ENCODE data around the gene NRXN3.
"Not testable (repeated sequence)": the region's sequence is repeated elsewhere in the genome, so short reads cannot be mapped to it uniquely, and the experiment has no call there.

NRXN3 gene

GRCh38 chr14:78425330-78425729, 255.2 kb downstream of the NRXN3 start:
- TF ChIP-seq CTCF (IDR thresholded peaks at IDR 0.05; ENCODE audit: extremely low read depth, insufficient read depth, missing control alignments) = no peak
- DNase-seq (ENCODE audit: low spot score) = no peak
- in situ Hi-C loops (cut with MboI; ENCODE audit: low pct_unique_long_range_greater_than_20kb, low sequenced_read_pairs, unreplicated experiment) = no loop called here

DNA sequence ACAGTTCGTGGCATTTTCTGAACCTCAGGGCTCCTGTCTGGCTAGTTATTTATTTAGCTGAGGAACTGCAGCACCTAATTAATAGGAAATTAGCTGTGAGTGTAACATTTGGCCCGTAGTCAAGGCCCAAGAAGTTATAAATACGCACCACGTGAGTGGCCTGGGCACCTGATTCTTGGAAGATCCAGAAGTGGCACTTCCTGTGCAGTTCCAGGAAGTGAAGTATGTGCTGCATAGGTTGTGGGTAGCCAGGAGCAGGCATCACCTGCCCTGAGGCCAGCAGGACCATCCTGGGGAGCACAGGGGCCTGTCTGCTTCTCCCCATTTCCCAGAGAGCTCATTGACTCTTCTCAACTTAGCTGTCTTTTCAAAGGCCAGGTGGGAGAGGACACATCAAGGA, 255.6 kb downstream of the NRXN3 start:
- in situ Hi-C loops (cut with MboI; ENCODE audit: low pct_unique_long_range_greater_than_20kb, low sequenced_read_pairs, unreplicated experiment) = no loop called here
- no peak for TF ChIP-seq CTCF (IDR thresholded peaks at IDR 0.05; ENCODE audit: extremely low read depth, insufficient read depth, missing control alignments)
- DNase-seq (ENCODE audit: low spot score) = no peak

GRCh38 chr14:78432046-78432445, 261.9 kb downstream of the NRXN3 start:
- in situ Hi-C loops (cut with MboI; ENCODE audit: low pct_unique_long_range_greater_than_20kb, low sequenced_read_pairs, unreplicated experiment) = no loop called here
- no peak for TF ChIP-seq CTCF (IDR thresholded peaks at IDR 0.05; ENCODE audit: extremely low read depth, insufficient read depth, missing control alignments)
- DNase-seq (ENCODE audit: low spot score) = no peak

DNA sequence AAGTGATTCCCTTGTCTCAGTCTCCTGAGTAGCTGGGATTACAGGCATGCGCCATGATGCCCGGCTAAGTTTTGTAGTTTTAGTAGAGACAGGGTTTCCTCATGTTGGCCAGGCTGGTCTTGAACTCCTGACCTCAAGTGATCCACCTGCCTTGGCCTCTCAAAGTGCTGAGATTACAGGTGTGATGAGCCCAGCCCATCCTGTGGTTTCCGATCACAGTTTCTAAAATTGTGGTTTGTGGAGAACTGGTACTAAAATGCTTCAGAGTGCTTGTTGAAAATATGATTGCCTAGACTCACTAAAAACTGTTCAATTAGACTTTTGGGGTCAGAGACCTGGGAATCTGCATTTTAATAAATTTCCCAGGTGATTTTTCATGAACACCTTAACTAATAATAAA, 267.3 kb downstream of the NRXN3 start:
- DNase-seq (ENCODE audit: low spot score); in situ Hi-C loops (cut with MboI; ENCODE audit: low pct_unique_long_range_greater_than_20kb, low sequenced_read_pairs, unreplicated experiment): not testable (repeated sequence)

GRCh38 chr14:78440356-78440894, 270.3 kb downstream of the NRXN3 start:
- TF ChIP-seq CTCF (IDR thresholded peaks at IDR 0.05; ENCODE audit: extremely low read depth, insufficient read depth, missing control alignments) = no peak
- in situ Hi-C loops (cut with MboI; ENCODE audit: low pct_unique_long_range_greater_than_20kb, low sequenced_read_pairs, unreplicated experiment) = no loop called here
- DNase-seq (ENCODE audit: low spot score) = no peak

DNA sequence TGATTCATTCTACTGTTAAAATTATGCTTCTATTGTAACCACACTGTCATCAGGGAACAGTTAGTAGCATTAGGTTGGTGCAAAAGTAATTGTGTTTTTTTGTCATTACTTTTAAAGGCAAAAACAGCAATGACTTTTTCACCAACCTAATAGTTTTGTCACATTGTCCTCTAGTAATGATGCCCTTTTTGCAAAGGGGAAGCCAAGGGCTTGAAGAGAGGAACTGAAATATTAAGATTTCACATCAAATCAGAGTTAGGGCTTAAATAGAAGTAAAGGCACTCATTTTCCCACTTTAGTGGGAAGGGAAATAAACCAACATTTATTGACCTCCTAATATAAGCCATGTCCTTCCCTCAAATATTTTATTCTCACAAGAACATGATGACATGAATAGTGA, 273.7 kb downstream of the NRXN3 start:
- DNase-seq (ENCODE audit: low spot score) = no peak
- TF ChIP-seq CTCF (IDR thresholded peaks at IDR 0.05; ENCODE audit: extremely low read depth, insufficient read depth, missing control alignments) = no peak
- in situ Hi-C loops (cut with MboI; ENCODE audit: low pct_unique_long_range_greater_than_20kb, low sequenced_read_pairs, unreplicated experiment) = no loop called here

- in situ Hi-C loops (cut with MboI; ENCODE audit: low pct_unique_long_range_greater_than_20kb, low sequenced_read_pairs, unreplicated experiment) = no loop called here
- TF ChIP-seq CTCF (IDR thresholded peaks at IDR 0.05; ENCODE audit: extremely low read depth, insufficient read depth, missing control alignments) = no peak
- DNase-seq (ENCODE audit: low spot score) = no peak
Observed at GRCh38 chr14:78445275-78445674, 275.1 kb downstream of the NRXN3 start.
